Activated T-helper 17 cell treated with anti-CD3 and anti-CD28 coated beads, Interleukin-2, amount 50 U/mL, for 72 hours (primary cell): Measurements from ENCODE around the gene TMEM125. TPM values are rescaled to one million over a fixed set of nuclear protein-coding genes. Genes with fewer than 3 reads are reported as not detected.

Source experiments
- ATAC-seq: fragments of 150-1000 bp; cut with Tn5 transposase; replicated peaks from 2 replicates; pipeline ENCODE4 v1.10.0; 2021; ENCODE audit warnings: mild to moderate bottlenecking, moderate library complexity
- H3K27ac Mint-ChIP-seq: one replicate; pipeline ENCODE4 v1.8.0; 2022; ENCODE audit warnings: mixed read lengths
- H3K27me3 Mint-ChIP-seq: one replicate; pipeline ENCODE4 v1.8.0; 2022; ENCODE audit warnings: mixed read lengths
- H3K36me3 Mint-ChIP-seq: one replicate; pipeline ENCODE4 v1.8.0; 2022; ENCODE audit warnings: low read depth, mild to moderate bottlenecking, mixed read lengths
- H3K4me1 Mint-ChIP-seq: one replicate; pipeline ENCODE4 v1.8.0; 2022; ENCODE audit warnings: mixed read lengths
- H3K4me3 Mint-ChIP-seq: one replicate; pipeline ENCODE4 v1.8.0; 2022; ENCODE audit warnings: mild to moderate bottlenecking, mixed read lengths
- H3K9me3 Mint-ChIP-seq: one replicate; pipeline ENCODE4 v1.8.0; 2022; ENCODE audit warnings: mixed read lengths
- total RNA-seq, 2 donors: library from RNA; stranded (reverse); gene quantifications; one replicate each; pipeline ENCODE4 v1.2.3, GENCODE V29; 2022

Gene TMEM125
- not detected for total RNA-seq

DNA sequence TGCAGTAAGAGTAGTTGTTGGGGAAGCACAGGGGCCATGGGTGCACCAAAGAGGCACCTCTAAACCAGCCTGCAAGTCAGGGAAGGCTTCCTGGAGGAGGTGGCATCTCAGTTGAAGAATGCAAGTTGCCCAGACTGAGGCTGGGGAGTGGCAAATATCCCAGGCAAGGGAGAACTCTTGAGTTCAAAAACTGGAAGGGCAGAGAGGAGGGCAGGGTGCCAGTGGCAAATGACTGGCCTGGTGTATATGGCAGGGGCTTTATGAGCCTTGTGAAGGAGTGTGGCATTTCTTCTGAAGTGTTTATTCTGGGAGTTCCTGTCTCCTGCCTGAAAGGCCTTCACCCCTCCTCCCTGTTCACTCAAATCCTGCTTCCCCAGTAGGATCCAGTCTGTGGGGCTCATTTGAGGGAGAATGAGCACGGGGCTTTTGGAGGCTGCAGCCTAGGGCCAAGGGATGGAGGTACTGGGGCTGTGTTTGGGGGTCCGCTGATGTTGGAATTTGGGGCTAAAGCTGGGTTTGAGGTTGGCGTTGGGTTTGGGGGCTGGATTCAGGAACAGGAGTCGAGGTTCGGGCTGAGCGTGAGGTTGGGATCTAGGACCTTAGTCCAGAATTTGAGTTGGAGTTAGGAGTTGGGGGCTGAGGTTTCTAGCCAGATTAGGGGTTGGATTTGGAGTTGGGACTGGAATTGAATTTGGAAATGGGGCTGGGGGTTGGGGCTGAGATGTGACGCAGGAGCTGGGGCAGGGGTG is at the start of gene TMEM125:
Gene TMEM125 (plus strand): TSS at position 357 of the 749 bp plus-strand sequence. CDS start 2,740 bp downstream, outside the sequence.
- peak within 1 kb of the TSS; percentile 58 for H3K4me3 Mint-ChIP-seq
- H3K36me3 Mint-ChIP-seq, result no peaks in the 10 kb centered on the region
- no peak within 1 kb of the TSS for H3K27ac Mint-ChIP-seq
- peaks cover 24% of the 10 kb centered on the region for H3K27me3 Mint-ChIP-seq
- peaks cover 3% of the 10 kb centered on the region for H3K9me3 Mint-ChIP-seq
- peaks cover 16% of the 10 kb centered on the region for H3K4me1 Mint-ChIP-seq
- ATAC-seq, result no peak

DNA sequence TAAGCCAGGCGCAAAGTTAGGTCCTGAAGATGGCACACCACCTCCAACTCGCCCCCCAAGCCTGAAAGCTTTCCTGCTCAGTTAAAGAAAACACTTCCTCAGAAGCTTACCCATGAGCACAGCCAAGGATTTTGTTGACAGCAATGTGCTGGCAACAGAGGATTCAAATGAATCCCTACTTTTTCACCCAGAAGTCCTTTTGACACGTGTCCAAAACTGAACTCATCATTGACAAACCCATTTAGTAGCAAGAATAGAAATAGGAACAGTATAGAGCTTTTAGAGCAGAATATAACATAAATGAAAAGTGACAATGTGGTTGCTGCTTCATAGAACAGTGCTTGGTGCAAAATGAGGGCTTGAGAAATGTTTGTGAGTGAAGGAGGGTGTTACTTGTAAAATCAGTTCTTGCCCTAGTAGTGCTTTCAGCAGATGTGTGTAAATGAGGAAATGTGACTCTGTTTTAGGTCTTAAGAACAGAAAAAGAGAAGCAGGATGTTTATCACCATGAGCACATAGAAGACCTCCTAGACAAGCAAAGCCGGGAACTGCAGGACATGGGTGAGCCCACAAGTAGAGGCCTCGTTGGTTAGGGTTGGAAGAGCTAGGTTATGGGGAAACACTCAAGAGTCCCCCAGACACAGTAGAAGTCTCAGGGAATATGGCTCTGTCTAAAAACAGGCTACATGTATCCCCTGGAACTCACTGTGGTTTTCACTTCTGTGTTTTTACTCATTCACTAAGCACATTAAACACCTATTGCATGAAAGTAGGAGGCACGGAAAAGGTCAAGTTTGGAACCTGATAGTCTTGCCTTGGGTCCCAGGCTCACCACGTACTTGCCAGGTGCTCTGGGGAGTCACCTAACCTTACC is 48.6 kb upstream of the TMEM125 start:
- H3K4me1 Mint-ChIP-seq, result no peaks in the 10 kb centered on the region
- ATAC-seq, result peak; percentile 26
- no peak overlapping the region for H3K27ac Mint-ChIP-seq
- no peaks in the 10 kb centered on the region for H3K9me3 Mint-ChIP-seq
- no peaks in the 10 kb centered on the region for H3K36me3 Mint-ChIP-seq
- H3K27me3 Mint-ChIP-seq, result peaks cover 6% of the 10 kb centered on the region
- H3K4me3 Mint-ChIP-seq, result no peak overlapping the region

DNA sequence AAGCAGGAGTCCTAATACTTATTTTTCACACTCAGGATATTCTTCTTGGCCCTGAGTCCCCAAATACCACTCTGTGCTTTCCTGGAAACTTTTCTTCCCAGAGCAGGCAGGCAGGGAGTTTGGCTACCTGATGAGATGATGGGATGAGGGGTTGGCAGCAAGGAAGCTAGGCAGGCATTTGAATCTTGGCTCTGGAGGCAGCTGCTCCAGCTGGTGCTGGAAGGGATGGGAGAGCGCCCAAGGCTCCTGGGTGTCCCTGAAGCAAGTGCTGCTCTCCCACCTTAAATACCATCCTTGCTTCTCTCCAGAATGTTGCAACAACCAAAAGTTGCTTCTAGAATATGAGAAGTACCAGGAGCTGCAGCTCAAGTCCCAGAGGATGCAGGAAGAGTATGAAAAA is 48.0 kb upstream of the TMEM125 start:
- Mint-ChIP-seq H3K4me3 (no peak overlapping the region), H3K9me3 (no peaks in the 10 kb centered on the region), H3K36me3 (no peaks in the 10 kb centered on the region), H3K27ac (no peak overlapping the region), H3K27me3 (peaks cover 2% of the 10 kb centered on the region), H3K4me1 (no peaks in the 10 kb centered on the region)
- ATAC-seq, result no peak

DNA sequence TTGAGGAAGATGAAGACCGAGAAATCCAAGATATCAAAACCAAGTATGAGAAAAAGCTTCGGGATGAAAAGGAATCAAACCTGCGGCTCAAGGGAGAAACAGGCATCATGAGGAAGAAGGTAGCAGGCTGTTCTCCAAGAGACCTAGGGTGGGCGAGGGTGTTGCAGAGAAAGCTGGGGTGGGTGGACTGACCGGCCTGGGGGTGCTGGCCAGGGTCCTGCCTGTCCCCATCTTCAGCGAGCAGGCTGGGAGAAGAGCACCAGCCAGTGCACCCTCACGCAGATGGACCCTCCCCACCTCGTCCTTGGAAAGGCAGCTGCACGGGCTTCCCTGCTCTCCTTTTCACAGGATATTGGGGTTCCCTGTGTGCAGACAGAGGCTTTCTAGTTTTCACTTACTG is 46.9 kb upstream of the TMEM125 start:
- Mint-ChIP-seq H3K4me1 (no peaks in the 10 kb centered on the region), H3K9me3 (no peaks in the 10 kb centered on the region), H3K4me3 (no peak overlapping the region), H3K36me3 (no peaks in the 10 kb centered on the region), H3K27ac (no peak overlapping the region), H3K27me3 (no peaks in the 10 kb centered on the region)
- ATAC-seq, result no peak

DNA sequence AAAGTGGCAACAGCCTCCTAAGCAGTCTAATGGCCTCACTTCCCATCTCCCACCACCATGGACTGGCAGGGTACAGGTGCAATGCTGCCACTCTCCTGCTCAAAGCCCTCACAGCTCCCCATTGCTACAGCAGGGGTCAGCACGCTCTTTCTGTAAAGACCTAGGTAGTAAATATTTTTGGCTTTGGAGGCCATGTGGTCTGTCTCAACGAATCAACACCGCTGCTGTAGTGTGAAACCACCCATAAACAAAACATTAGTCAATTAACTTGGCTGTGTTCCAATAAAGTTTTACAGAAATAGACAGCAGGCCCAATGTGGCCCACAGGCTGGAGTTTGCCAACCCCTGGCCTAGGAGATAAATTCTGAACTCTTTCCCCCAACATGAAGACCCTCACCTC is 44.6 kb upstream of the TMEM125 start:
- Mint-ChIP-seq H3K27ac (peak overlapping the region; percentile 34), H3K27me3 (no peaks in the 10 kb centered on the region), H3K4me3 (no peak overlapping the region), H3K4me1 (no peaks in the 10 kb centered on the region), H3K36me3 (no peaks in the 10 kb centered on the region), H3K9me3 (no peaks in the 10 kb centered on the region)
- ATAC-seq, result no peak

DNA sequence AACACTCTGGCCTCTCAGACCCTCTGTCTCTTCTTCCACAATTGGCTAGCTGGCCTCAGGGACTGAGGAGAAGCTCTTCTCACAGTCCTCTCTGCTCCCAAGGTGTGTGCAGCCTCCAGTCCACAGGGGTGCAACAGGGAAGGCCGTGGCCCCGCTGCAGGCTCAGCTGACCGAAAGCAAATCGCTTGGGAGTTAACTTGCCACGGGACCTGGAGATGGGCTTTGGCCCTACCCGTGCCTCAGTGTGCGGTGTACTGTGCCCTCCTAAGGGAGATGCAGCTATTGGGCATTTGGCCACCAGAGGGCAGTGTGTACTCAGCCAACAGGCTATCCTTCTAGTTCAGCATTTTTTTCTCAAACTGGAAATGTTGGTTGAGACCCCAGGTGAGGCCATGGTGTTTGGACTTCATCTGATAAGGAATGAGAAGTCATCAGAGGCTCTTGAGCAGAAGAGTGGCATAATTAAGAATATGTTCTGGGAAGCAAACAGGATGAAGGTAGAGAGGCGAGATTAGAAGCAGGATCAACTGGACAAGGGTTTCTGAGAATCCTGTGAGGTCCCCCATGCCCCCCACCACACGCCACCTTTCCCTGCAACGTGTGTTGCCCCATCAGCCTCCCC is 42.5 kb upstream of the TMEM125 start:
- H3K27ac Mint-ChIP-seq, result no peak overlapping the region
- H3K27me3 Mint-ChIP-seq, result no peaks in the 10 kb centered on the region
- H3K4me1 Mint-ChIP-seq, result no peaks in the 10 kb centered on the region
- no peaks in the 10 kb centered on the region for H3K9me3 Mint-ChIP-seq
- no peak overlapping the region for H3K4me3 Mint-ChIP-seq
- H3K36me3 Mint-ChIP-seq, result no peaks in the 10 kb centered on the region
- ATAC-seq, result peak; percentile 93

DNA sequence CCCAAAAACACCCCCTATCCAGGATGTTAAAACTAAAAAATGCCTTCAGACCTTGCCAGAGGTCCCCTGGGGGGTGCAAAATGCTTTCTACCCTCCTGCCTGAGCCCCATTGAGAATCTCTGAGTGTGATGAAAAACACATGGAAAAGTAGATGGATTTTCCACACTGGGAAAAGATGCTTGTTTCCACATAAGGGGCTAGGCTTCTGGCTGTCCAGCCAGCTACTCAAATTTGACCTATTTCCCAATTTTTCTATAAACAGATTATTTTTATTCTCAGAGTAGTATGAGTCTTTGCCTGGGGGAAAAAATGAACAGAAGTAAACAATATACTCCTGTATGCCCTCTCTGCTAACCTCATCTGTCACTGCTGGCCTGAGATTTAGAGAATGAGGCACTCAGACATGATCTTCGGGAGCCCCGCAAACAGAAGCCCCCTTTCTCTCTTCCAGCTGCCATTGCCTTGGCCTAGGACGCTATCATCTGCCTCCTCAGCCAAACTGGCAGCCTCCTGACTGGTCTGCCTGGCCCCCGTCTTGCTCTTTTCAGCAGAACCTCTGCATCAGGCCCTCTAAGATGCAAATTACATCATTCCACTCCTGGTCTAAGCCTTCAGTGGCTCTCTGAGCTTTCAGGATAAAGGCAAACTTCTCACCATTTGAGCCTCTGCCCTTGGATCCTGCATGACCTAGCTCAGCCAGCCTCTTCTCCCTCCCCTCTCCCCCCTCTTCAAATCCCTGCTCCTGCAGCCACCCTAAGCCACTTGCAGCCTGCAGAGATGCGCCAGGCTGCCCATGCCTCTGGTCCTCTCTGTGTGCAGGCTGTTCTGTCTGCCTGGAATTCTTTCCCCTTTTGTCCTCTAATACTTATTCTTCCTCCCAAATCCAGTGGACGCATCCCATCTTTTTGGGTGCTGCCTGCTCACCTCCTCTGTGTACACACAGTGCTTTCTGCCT is 39.7 kb upstream of the TMEM125 start:
- H3K4me3 Mint-ChIP-seq, result no peak overlapping the region
- no peaks in the 10 kb centered on the region for H3K9me3 Mint-ChIP-seq
- H3K27me3 Mint-ChIP-seq, result peaks cover 5% of the 10 kb centered on the region
- H3K36me3 Mint-ChIP-seq, result no peaks in the 10 kb centered on the region
- H3K4me1 Mint-ChIP-seq, result no peaks in the 10 kb centered on the region
- H3K27ac Mint-ChIP-seq, result no peak overlapping the region
- ATAC-seq, result no peak

DNA sequence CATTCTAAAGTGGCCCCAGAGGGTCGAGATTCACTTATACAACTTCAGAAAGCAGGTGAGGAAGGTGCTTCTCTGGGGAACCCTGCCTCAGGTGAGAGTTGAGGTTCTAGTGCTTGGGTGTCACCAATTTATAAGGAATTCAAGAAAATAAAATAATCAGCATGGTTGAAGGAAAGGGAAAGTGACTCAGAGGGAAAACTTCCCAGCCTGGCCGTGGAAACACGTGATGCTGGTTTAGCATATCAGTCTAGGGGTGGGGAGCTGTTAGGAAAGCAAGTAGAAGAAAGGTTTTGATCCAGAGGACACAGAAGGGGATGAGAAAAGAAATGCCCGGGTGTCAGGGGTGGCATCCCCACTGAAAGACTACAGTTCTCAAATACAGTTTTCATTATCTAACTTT is 37.7 kb upstream of the TMEM125 start:
- no peaks in the 10 kb centered on the region for H3K36me3 Mint-ChIP-seq
- no peaks in the 10 kb centered on the region for H3K4me1 Mint-ChIP-seq

DNA sequence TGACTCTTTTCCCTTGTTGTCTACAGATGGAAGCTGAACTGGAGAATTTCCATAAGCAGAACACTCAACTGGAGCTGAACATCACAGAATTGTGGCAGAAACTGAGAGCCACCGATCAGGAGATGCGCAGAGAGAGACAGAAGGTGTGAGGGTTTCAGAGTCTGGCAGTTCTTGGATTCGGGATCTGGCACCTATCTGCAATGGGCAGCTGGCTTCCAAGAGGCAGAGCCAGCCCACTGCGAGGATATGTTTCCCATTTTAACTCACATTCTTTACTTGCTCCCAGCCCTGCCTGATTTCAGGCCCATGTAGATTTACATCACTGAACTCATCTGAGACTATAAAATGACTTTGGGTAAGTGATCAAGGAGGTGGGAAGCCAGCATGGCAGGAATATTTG is 37.3 kb upstream of the TMEM125 start:
- no peak for ATAC-seq
- no peak overlapping the region for H3K27ac Mint-ChIP-seq
- peaks cover 5% of the 10 kb centered on the region for H3K27me3 Mint-ChIP-seq
- no peaks in the 10 kb centered on the region for H3K36me3 Mint-ChIP-seq
- no peaks in the 10 kb centered on the region for H3K4me1 Mint-ChIP-seq
- H3K9me3 Mint-ChIP-seq, result no peaks in the 10 kb centered on the region
- H3K4me3 Mint-ChIP-seq, result no peak overlapping the region

More for the DNA sequence above, 37.7 kb upstream of the TMEM125 start:
- Mint-ChIP-seq H3K4me3 (no peak overlapping the region), H3K9me3 (no peaks in the 10 kb centered on the region), H3K27me3 (peaks cover 5% of the 10 kb centered on the region), H3K27ac (no peak overlapping the region)
- no peak for ATAC-seq

DNA sequence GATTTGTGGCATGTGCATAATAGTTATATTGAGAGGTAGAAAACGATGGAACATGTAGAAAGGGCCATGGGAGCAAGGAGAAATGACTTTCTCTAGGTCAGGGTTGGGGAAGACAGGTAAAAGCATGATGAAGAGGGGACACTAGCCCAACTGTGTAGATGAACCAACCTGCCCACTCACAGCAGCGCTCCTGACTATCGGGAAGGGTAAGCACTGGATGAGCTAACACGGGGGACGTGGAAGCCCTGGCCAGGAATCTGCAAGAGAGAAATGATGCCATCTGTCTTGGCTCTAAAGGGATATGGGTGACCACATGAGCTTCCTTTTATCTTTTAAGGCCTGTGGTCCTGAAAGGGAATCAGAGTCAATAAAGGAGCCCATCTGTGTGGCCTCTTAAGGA is 36.2 kb upstream of the TMEM125 start:
- Mint-ChIP-seq H3K4me3 (no peak overlapping the region), H3K27me3 (peaks cover 5% of the 10 kb centered on the region), H3K9me3 (no peaks in the 10 kb centered on the region), H3K36me3 (no peaks in the 10 kb centered on the region), H3K4me1 (no peaks in the 10 kb centered on the region), H3K27ac (no peak overlapping the region)
- ATAC-seq, result no peak

DNA sequence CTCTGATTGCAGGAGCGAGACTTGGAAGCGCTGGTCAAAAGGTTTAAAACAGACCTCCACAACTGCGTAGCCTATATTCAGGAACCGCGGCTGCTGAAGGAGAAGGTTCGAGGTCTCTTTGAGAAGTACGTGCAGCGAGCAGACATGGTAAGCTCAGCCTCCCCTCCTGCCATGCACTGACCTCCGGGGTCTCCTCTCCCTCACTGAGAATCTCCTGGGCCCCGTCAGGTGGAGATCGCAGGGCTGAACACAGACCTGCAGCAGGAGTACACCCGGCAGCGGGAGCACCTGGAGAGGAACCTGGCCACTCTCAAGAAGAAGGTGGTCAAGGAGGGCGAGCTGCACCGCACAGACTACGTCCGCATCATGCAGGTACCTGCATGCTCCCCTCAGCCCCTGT is 35.5 kb upstream of the TMEM125 start:
- no peak overlapping the region for H3K27ac Mint-ChIP-seq
- no peaks in the 10 kb centered on the region for H3K9me3 Mint-ChIP-seq
- peaks cover 5% of the 10 kb centered on the region for H3K27me3 Mint-ChIP-seq
- H3K4me3 Mint-ChIP-seq, result no peak overlapping the region
- ATAC-seq, result no peak
- no peaks in the 10 kb centered on the region for H3K4me1 Mint-ChIP-seq
- no peaks in the 10 kb centered on the region for H3K36me3 Mint-ChIP-seq

DNA sequence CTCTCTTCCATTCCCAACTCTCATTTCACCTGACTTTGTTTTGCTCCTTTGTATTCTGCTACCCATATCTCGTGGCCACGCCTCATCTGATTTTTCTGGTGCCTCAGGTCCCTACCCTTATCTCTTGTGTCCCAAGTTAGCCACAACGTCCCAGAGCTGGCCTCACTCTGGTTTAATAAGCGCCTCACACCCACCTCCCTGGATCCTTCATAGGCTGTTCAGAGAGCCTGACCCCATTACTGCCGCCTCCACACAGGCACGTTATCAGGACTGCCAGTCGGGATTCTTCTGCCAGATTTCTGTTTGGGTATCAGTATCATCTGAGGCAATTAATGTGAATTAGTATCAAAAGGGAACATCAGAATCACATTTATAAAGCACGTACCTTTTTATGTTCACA is 34.7 kb upstream of the TMEM125 start:
- no peak overlapping the region for H3K27ac Mint-ChIP-seq
- ATAC-seq, result no peak
- H3K4me3 Mint-ChIP-seq, result no peak overlapping the region
- no peaks in the 10 kb centered on the region for H3K36me3 Mint-ChIP-seq
- peaks cover 5% of the 10 kb centered on the region for H3K27me3 Mint-ChIP-seq
- H3K4me1 Mint-ChIP-seq, result no peaks in the 10 kb centered on the region
- no peaks in the 10 kb centered on the region for H3K9me3 Mint-ChIP-seq

DNA sequence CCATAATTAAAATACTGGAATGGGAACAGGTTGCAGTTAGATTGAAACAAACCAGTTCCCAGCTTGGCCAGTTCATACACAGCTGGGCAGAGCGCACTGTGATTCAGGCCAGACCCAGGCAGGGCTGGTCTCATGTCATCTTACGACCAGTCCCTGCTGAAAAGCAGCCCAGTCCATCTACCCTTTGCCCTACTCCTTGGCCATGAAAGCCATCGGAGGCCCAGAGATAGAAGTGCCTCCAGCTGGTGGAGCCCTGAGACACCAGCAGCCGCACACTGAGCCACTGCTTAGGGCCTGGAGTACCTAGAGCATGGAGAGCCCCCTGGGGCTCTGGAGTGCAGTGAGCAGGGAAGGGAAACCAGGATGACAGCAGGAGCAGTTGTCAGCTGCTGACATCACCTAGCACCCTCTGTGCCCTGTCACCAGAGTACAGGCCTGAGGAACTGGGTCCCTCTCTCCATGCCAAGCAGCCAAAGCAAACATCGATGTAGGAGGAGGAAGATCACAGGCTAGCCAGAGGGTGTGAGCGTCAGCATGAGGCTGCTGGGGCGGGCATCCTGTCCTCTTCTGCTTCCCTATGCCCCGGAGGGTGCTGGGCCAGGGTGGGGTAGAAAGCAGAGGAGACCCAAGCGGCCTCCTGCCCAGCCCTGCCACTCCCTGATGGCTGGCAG is 34.2 kb upstream of the TMEM125 start:
- H3K36me3 Mint-ChIP-seq, result no peaks in the 10 kb centered on the region
- H3K27me3 Mint-ChIP-seq, result peaks cover 9% of the 10 kb centered on the region
- H3K4me3 Mint-ChIP-seq, result no peak overlapping the region
- H3K9me3 Mint-ChIP-seq, result no peaks in the 10 kb centered on the region
- no peaks in the 10 kb centered on the region for H3K4me1 Mint-ChIP-seq
- ATAC-seq, result no peak
- no peak overlapping the region for H3K27ac Mint-ChIP-seq
